Measurements from ENCODE around the gene CCNL2.

The CCNL2 gene

DNA sequence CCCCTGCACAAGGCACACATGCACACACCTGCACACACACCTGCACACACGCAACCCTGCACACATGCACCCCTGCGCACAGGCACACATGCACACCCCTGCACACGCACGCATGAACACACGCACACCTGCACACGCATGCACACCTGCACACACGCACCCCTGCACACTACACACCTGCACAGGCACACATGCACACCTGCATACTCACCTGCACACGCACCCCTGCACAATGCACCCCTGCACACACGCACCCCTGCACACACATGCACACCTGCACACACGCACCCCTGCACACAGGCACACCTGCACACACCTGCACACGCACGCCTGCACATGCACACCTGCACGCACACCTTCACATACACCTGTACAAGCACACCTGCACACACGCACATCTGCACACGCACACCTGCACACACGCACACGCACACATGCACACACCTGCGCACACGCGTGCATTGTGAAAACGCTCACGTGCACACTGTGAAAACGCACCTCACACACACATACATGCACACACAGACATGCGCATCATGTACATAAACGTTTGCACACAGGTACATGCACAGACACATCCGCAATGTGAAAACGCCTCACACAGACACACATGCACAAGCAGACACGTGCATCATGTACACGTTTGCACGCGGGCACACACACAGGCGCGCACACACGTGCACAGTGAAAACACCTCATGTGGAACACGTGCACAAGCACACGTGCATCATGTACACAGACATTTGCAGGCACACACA, 58.2 kb downstream of the CCNL2 start:
- DNase-seq: no peak

DNA sequence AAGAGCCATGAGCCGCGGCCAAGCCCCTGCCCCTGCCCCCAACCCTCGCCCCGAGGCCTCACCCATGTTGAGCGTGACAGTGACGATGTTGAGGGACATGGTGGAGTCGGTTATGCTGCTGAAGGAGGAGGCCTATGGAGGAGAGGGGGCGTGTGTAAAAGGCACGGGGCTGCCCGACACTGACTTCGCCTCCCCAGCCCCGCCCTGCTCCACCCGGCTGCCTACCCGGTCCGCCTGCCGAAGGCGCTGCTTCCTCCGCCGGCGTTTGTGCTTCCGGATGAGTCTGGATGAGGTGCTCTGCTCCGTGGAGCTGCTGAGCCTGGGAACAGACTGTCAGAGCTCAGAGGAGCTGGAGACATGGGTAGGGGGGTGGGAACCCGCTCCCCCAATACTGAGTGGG, 59.0 kb downstream of the CCNL2 start:
- DNase-seq: no peak

DNA sequence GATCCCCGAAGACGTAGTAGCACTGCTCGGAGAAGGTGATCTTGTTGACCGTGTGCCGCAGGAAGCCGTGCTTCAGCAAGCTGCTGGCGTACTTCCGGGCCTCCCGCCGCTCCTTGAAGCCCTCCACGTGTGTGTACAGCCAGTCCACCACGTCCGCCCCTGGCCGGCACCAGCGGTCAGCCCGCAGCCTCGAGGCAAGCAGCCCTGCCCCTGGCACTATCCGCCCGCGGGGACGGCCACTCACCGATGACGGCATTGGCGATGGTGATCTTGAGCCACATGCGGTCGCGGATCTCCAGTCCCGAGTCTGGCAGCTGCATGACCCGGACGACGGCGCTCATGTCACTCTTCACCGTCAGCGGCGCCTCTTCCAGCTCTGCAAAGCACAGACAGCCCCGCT, 60.9 kb downstream of the CCNL2 start:
- no peak for DNase-seq

DNA sequence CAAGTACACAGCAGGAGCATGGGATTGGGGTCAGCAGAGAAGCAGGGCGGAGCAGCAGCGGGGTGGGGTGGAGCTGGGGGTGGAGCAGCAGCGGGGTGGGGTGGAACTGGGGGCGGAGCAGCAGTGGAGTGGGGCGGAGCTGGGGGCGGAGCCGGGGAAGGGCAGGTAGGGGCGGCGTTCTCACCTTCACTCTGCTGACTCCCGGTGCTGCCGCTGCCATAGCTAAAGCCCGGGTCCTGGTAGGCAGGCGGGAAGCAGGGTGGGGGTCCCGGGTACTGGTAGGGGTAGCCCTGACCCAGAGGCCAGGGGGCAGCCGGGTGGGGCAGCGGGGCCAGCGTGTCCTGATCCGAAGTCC, 61.4 kb downstream of the CCNL2 start:
- DNase-seq: no peak

DNA sequence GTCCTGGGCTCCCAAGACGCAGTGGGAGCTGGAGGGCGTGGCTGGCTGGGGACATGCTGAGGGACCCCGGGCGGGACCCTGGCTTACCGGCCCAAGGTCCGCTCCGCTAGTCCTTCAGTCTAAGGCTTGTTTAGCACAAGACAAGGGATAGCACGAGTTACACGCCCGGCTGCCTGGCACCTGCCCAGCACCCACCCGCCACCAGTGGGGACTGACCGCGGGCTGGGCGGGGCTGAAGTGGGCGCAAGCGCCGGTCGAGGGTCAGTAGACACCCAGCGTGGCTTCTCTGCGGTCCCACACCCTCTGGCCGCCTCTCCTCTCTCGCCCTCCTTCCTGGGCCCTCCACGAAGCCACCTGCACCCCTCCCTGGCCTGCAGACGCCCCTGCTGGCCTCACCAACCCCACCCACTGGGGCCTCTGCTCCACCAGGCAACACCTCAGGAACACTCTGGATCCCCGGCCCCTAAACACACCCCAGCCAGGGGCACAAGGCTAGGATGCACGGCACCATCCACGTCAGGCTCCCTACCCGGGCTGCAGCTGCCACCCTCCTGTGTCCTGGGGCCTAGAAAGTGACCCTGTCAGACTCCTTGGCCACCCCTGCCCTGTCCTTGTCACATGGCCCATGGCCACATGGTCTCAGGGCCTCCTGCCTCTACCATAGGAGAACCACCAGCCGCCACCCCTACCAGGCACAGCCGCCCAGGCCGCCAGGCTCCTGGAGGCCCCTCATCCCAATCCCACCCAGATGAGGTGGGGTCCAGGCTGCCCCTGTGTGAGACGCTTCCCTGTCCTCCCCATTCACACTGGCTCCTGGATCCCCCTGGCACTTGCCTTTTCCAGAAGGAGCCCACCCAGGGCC, 62.0 kb downstream of the CCNL2 start:
- DNase-seq: no peak

DNA sequence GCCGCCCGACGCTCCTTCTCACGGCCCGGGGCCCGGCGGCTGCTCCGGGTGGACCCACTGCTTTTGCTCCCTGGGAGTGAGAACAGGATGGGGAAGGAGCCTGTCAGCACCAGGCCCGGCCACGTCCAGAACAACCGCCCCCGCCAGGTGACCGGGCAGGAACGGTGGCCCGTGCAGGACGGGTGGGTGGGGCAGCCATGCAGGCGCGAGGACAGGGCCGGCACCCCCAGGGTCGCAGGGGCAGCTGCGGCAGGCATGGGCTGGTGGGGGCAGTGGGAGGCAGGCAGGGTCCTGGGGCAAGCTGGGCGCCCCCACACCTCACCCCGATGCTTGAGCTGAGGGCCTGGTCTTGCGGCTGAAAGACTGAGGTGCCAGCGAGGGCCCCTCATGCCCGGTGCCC, 62.7 kb downstream of the CCNL2 start:
- no peak for DNase-seq

DNA sequence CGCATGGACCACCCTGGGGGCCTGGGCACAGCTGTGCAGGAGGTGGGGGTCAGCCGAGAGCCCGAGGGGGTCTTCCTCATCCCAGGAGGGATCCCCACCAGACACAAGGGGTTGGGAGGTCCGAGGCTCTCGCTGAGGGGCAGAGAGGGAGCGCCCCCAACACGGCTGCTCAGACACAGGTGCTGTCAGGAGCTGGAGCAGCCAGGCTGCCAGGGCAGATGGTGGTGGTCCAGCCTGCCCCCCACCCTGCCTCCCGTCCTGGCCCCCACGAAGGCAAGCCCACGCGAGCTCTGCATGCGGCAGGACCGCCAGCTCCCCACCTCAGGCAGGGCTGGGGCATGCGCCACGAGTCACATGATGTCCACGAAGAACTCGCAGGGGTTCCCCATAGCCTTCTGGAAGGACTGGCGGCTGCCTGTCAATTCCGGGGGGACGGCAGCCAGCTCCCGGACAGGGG, 63.3 kb downstream of the CCNL2 start:
- DNase-seq: no peak

Measured in NCI-H748 treated with DMSO at 0.1 percent for 48 hours (cell line).